ENCODE results near the gene LBHD1. TPM values are rescaled to one million over a fixed set of nuclear protein-coding genes. Genes with fewer than 3 reads are reported as not detected.

LBHD1 gene
- total RNA-seq, 2 experiments from 2014 or later: 9.3 to 22.3 TPM

DNA sequence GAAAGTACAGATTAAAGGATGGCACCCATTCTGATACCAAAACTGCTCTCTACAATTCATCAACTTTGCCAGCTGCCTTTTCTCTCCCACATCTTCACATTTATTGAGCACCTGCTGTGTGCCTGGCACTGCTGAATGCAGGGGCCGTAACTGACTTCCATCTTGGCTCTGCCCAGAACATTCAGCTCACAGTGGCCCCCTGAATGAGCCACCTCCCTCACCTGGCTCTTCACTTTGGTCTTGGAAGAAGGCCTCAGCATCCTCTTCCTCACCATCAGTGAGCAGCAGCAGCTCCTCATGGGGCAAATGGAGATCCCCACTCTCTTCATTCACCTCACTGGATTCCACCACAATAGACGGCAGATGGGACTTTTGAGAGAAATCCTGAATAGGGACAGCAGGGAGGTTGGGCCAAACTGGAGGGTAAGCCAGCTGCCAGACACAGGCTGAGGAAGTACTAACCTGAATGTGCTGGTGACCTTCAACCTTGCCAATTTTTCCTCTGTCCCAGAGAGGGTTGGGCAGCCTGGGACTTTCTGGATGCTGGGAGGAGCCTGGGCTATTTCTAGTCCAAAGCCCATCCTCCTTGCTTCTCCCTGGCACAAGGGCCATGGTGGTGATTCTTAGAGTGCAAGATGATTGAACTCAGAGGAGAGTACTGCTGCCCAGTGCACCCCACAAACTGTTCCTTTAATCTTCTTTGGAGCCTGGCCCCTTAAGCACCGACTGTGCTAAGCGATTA, 2.5 kb downstream of the LBHD1 start:
- peaks cover 6% of the 10 kb centered on the region; the same call in 1 of the 2 replicates for H4K20me1 ChIP-seq (ENCODE audit: insufficient read depth, low read length)
- H3K9me2 ChIP-seq (ENCODE audit: insufficient read depth, low read length): no peaks in the 10 kb centered on the region
- ChIA-PET POLR2A (interaction anchor here (0.5 to 8.3 kb wide), 8 partner anchors 11 to 1343 kb away, joined by 3 to 159 read pairs (median 4); partner anchors contain the start of genes INTS5, MARK2, MTA2 and TUT1), CTCF (ENCODE audit: unreplicated experiment) (no interaction called here)
- no TSS peak for BruUV-seq (replicated peaks)
- peak overlapping the region; percentile 39 for H3K27ac ChIP-seq (ENCODE audit: low read depth, low read length, poor library complexity, severe bottlenecking)
- peaks cover 56% of the 10 kb centered on the region for H3K36me3 ChIP-seq (ENCODE audit: insufficient read depth, low read length)
- TF ChIP-seq, protein P1, sequence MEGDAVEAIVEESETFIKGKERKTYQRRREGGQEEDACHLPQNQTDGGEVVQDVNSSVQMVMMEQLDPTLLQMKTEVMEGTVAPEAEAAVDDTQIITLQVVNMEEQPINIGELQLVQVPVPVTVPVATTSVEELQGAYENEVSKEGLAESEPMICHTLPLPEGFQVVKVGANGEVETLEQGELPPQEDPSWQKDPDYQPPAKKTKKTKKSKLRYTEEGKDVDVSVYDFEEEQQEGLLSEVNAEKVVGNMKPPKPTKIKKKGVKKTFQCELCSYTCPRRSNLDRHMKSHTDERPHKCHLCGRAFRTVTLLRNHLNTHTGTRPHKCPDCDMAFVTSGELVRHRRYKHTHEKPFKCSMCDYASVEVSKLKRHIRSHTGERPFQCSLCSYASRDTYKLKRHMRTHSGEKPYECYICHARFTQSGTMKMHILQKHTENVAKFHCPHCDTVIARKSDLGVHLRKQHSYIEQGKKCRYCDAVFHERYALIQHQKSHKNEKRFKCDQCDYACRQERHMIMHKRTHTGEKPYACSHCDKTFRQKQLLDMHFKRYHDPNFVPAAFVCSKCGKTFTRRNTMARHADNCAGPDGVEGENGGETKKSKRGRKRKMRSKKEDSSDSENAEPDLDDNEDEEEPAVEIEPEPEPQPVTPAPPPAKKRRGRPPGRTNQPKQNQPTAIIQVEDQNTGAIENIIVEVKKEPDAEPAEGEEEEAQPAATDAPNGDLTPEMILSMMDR (conservative IDR thresholded peaks at IDR 0.05; ENCODE audit: low read length): no peak
- no peak for TF ChIP-seq EZH2phosphoT487 (IDR thresholded peaks at IDR 0.05; ENCODE audit: borderline replicate concordance, low read depth, low read length)
- H3K4me1 ChIP-seq (ENCODE audit: insufficient read depth, low read length, poor library complexity, severe bottlenecking): peaks cover 59% of the 10 kb centered on the region
- H3K4me2 ChIP-seq (ENCODE audit: low read length): peak overlapping the region; percentile 85
- DNase-seq (ENCODE audit: low spot score): no peak
- H3K9me3 ChIP-seq (ENCODE audit: low read length): no peaks in the 10 kb centered on the region
- peak overlapping the region; percentile 1 for H3K4me3 ChIP-seq (ENCODE audit: low read depth, low read length, poor library complexity, severe bottlenecking)
- H2AFZ ChIP-seq (ENCODE audit: low read length): no peak overlapping the region
- intact Hi-C loops (cut with micrococcal nuclease; ENCODE audit: unreplicated experiment): loop anchor here (5.0 kb wide), 3 partner anchors 58 to 103 kb away; partner anchors contain the start of genes HNRNPUL2, TAF6L, TTC9C and TUT1
- peaks cover 69% of the 10 kb centered on the region for H3K79me2 ChIP-seq (ENCODE audit: insufficient read depth, low read depth, low read length)

DNA sequence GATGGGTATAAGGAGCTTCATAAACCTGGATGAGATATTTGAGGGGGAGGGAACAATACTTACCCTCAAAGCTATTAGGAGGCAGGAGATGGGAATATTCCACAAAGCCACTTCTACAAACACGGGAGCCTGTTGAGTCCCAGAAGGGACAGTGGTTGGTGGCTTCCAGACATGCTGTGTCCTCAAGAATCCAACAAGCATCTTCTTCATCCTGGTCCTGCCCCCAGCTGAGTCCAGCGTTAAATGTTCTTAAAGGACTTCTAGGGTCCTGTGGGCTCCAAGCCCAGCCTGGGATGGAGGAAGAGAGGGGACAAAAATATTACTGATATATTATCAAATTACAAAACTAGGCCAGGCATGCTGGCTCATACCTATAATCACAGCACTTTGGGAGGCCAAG, 4.6 kb downstream of the LBHD1 start:
- H3K79me2 ChIP-seq (ENCODE audit: insufficient read depth, low read depth, low read length): peaks cover 71% of the 10 kb centered on the region
- H3K9me2 ChIP-seq (ENCODE audit: insufficient read depth, low read length): no peaks in the 10 kb centered on the region
- H3K4me3 ChIP-seq (ENCODE audit: low read depth, low read length, poor library complexity, severe bottlenecking): peak overlapping the region; percentile 86
- POLR2A ChIA-PET: interaction anchor here (0.7 to 8.3 kb wide), 7 partner anchors 14 to 174 kb away, joined by 3 to 159 read pairs (median 4); partner anchors contain the start of genes INTS5, MTA2, TMEM179B and TUT1
- H3K9me3 ChIP-seq (ENCODE audit: low read length): no peaks in the 10 kb centered on the region
- H3K4me1 ChIP-seq (ENCODE audit: insufficient read depth, low read length, poor library complexity, severe bottlenecking): peaks cover 52% of the 10 kb centered on the region
- H3K4me2 ChIP-seq (ENCODE audit: low read length): peak overlapping the region; percentile 89
- intact Hi-C loops (cut with micrococcal nuclease; ENCODE audit: unreplicated experiment): loop anchor here (5.0 kb wide), 1 partner anchor 75 kb away; the partner anchor contains the start of gene TUT1
- H3K27ac ChIP-seq (ENCODE audit: low read depth, low read length, poor library complexity, severe bottlenecking): peak overlapping the region; percentile 94
- no TSS peak for BruUV-seq (replicated peaks)
- H3K36me3 ChIP-seq (ENCODE audit: insufficient read depth, low read length): peaks cover 44% of the 10 kb centered on the region
- CTCF ChIA-PET (ENCODE audit: unreplicated experiment): no interaction called here
- peaks cover 6% of the 10 kb centered on the region; the same call in 1 of the 2 replicates for H4K20me1 ChIP-seq (ENCODE audit: insufficient read depth, low read length)
- DNase-seq (ENCODE audit: low spot score): peak; percentile 20
- TF ChIP-seq, protein P1 (conservative IDR thresholded peaks at IDR 0.05; ENCODE audit: low read length): no peak
- TF ChIP-seq EZH2phosphoT487 (IDR thresholded peaks at IDR 0.05; ENCODE audit: borderline replicate concordance, low read depth, low read length): no peak
- no peak overlapping the region for H2AFZ ChIP-seq (ENCODE audit: low read length)
